K562 (cell line): Measurements from ENCODE around the gene SETDB1. TPM values are rescaled to one million over a fixed set of nuclear protein-coding genes. Genes with fewer than 3 reads are reported as not detected.
A peak's percentile ranks its signal among the peaks of the same experiment; 100 is the strongest.

Experiments
- ATAC-seq: fragments of 200-7000 bp; cut with Tn5 transposase; 3 replicates; pipeline ENCODE4 v1.9.1; 2020; ENCODE audit warnings: moderate library complexity
- BruUV-seq: library from RNA; stranded (reverse); fragments of 400-500 nt; replicated peaks from 2 replicates; lab custom pipeline; 2021; lab: Mats Ljungman, UMichigan
- CTCF ChIA-PET: fragments of 300-600 bp; formaldehyde crosslinking; extraction: SDS; loops from one replicate; lab custom pipeline; 2021; ENCODE audit warnings: low intra/inter-chr PET ratio; lab: Yijun Ruan, JAX
- POLR2A ChIA-PET: fragments of 300-600, 350-650 bp; sonication (Branson Sonifier 250); formaldehyde crosslinking; extraction: SDS; loops from one replicate; lab custom pipeline; 2021; ENCODE audit warnings: antibody characterized with exemption, inconsistent platforms; lab: Yijun Ruan, JAX
- DNase-seq, 4 experiments: peaks; one replicate each; pipeline versions ENCODE4 v3.0.0 to v3.0.0-alpha.2; 2011 to 2018; ENCODE audit warnings: low spot score in 3 of 4, mixed read lengths in 3 of 4; ENCODE audit errors: extremely low read depth in 1 of 4
- FAIRE-seq: peaks from 2 replicates; lab custom pipeline; 2011; peaks lifted over from hg19 to GRCh38; lab: Jason Lieb, UNC
- H2AFZ ChIP-seq: 2 replicates; pipeline ENCODE4 v1.6.0; 2011; ENCODE audit warnings: low read depth, low read length, control low read depth, inconsistent platforms
- H3K27ac ChIP-seq: fragments of 200-600 bp; 3 replicates; pipeline ENCODE4 v1.8.0; 2011; ENCODE audit warnings: low read depth, mild to moderate bottlenecking, control low read depth, inconsistent platforms, low read length, moderate library complexity, mixed read lengths; ENCODE audit errors: extremely low read depth
- H3K27me3 ChIP-seq, 2 experiments: fragments of 300-600 bp in 1 of 2; 2 replicates in 1 of 2; 3 replicates in 1 of 2; pipeline versions ENCODE4 v1.6.0 to v1.8.0; 2011; ENCODE audit warnings: inconsistent platforms in 2 of 2, low read length in 2 of 2, mild to moderate bottlenecking in 1 of 2, mixed read lengths in 1 of 2, moderate library complexity in 1 of 2; ENCODE audit not compliant: control insufficient read depth in 2 of 2, insufficient read depth in 2 of 2
- H3K36me3 ChIP-seq: fragments of 300-600 bp; 3 replicates; pipeline ENCODE4 v1.8.0; 2011; ENCODE audit warnings: mild to moderate bottlenecking, low read length, inconsistent platforms; ENCODE audit not compliant: control insufficient read depth, insufficient read depth
- H3K4me1 ChIP-seq, 2 experiments: fragments of 200-600 bp in 1 of 2; replicated peaks in 1 of 2; 2 replicates in 1 of 2; 3 replicates in 1 of 2; pipeline versions ENCODE4 v1.5.1 to v1.8.0; 2011; ENCODE audit warnings: inconsistent platforms in 2 of 2, low read length in 2 of 2, mild to moderate bottlenecking in 1 of 2, mixed read lengths in 1 of 2, moderate library complexity in 1 of 2; ENCODE audit not compliant: control insufficient read depth in 2 of 2, insufficient read depth in 2 of 2
- H3K4me2 ChIP-seq: 2 replicates; pipeline ENCODE4 v1.6.1; 2011; ENCODE audit warnings: low read length, control low read depth, inconsistent platforms, mixed read lengths; ENCODE audit not compliant: insufficient read depth
- H3K4me3 ChIP-seq: fragments of 200-600 bp; sonication (generic), shearing (Covaris generic); 2 replicates; pipeline ENCODE4 v1.5.1; 2016; ENCODE audit warnings: control low read depth, inconsistent platforms
- H3K79me2 ChIP-seq: fragments of 200-600 bp; 3 replicates; pipeline ENCODE4 v1.8.0; 2011; ENCODE audit warnings: low read length, inconsistent platforms; ENCODE audit not compliant: control insufficient read depth, insufficient read depth
- H3K9ac ChIP-seq, 2 experiments: 2 replicates each; pipeline versions ENCODE4 v1.6.0 to v1.6.1; 2011; ENCODE audit warnings: low read depth in 2 of 2, low read length in 2 of 2, control low read depth in 1 of 2, inconsistent platforms in 1 of 2, mild to moderate bottlenecking in 1 of 2, mixed read lengths in 1 of 2; ENCODE audit not compliant: insufficient read depth in 1 of 2
- H3K9me1 ChIP-seq: one replicate; pipeline ENCODE4 v1.6.0; 2011; ENCODE audit warnings: inconsistent platforms, mild to moderate bottlenecking, low read length, moderate library complexity; ENCODE audit not compliant: control insufficient read depth, insufficient read depth
- H3K9me3 ChIP-seq: replicated peaks from 2 replicates; pipeline ENCODE4 v1.5.1; 2011; ENCODE audit warnings: low read depth, low read length, inconsistent platforms; ENCODE audit not compliant: control insufficient read depth, insufficient read depth
- H4K20me1 ChIP-seq: replicated peaks from 2 replicates; pipeline ENCODE4 v1.6.1; 2011; ENCODE audit warnings: low read length, inconsistent platforms, mixed read lengths; ENCODE audit not compliant: control insufficient read depth, insufficient read depth
- ARID1B ChIP-seq: fragments of 450-650 bp; IDR thresholded peaks from 2 replicates; pipeline ENCODE4 v1.6.1; 2016; ENCODE audit warnings: antibody characterized with exemption, mild to moderate bottlenecking, inconsistent platforms
- C11orf30 ChIP-seq: fragments of 450-650 bp; IDR thresholded peaks from 2 replicates; pipeline ENCODE4 v1.6.1; 2016; ENCODE audit warnings: low read depth, mild to moderate bottlenecking
- CBFA2T3 ChIP-seq: fragments of 450-650 bp; IDR thresholded peaks from 2 replicates; pipeline ENCODE4 v1.6.1; 2017
- DPF2 ChIP-seq: fragments of 450-650 bp; IDR thresholded peaks from 2 replicates; pipeline ENCODE4 v1.6.1; 2016
- FOXJ3 ChIP-seq: sonication (generic); formaldehyde crosslinking; IDR thresholded peaks from 2 replicates; pipeline ENCODE4 v1.4.0; 2020; ENCODE audit warnings: mild to moderate bottlenecking, missing genetic modification reagents
- GABPB2 ChIP-seq: fragments of 250-450 bp; sonication (Bioruptor Pico); conservative IDR thresholded peaks from 2 replicates; pipeline ENCODE4 v1.5.1; 2021; ENCODE audit warnings: mild to moderate bottlenecking
- KLF6 ChIP-seq: fragments of 250-450 bp; sonication (Bioruptor Pico); IDR thresholded peaks from 2 replicates; pipeline ENCODE4 v1.4.0; 2020; ENCODE audit warnings: mild to moderate bottlenecking, moderate library complexity, borderline replicate concordance
- MAFG ChIP-seq: fragments of 450-650 bp; conservative IDR thresholded peaks from 2 replicates; pipeline ENCODE4 v1.6.1; 2016; ENCODE audit warnings: missing genetic modification characterization, missing compliant biosample characterization
- MAFK ChIP-seq: IDR thresholded peaks from 2 replicates; pipeline ENCODE4 v1.6.1; 2011; ENCODE audit warnings: low read length, improper control_type of control experiment
- NFE2 ChIP-seq: IDR thresholded peaks from 2 replicates; pipeline ENCODE4 v1.6.1; 2014; ENCODE audit warnings: antibody characterized with exemption, low read depth
- SIN3B ChIP-seq: fragments of 450-650 bp; IDR thresholded peaks from 2 replicates; pipeline ENCODE4 v1.6.1; 2017; ENCODE audit warnings: low read depth, mild to moderate bottlenecking, moderate library complexity
- ZNF316 ChIP-seq: fragments of 450-650 bp; IDR thresholded peaks from 2 replicates; pipeline ENCODE4 v1.6.1; 2016
- ZNF444 ChIP-seq: fragments of 250-450 bp; sonication (Bioruptor Pico); IDR thresholded peaks from 2 replicates; pipeline ENCODE4 v1.4.0; 2020; ENCODE audit warnings: mild to moderate bottlenecking, moderate library complexity
- WGBS: fragments of 100-300 bp; shearing (Covaris generic); methylation state at CpG from one replicate; pipeline ENCODE4 v1.1.6; 2016; ENCODE audit warnings: low coverage, mixed read lengths; ENCODE audit not compliant: insufficient coverage; ENCODE audit errors: missing lambda C conversion rate; 5-methylcytosine and 5-hydroxymethylcytosine counted together
- in situ Hi-C: fragments of 300-500 bp; cut with MboI; formaldehyde crosslinking; loops from 4 replicates; pipeline ENCODE4 v1.15.0; 2018; ENCODE audit warnings: inconsistent platforms, mixed read lengths
- intact Hi-C: fragments of 100-400 bp; cut with micrococcal nuclease; formaldehyde crosslinking; loops from 2 replicates; pipeline ENCODE4 v1.14.2; 2022
- polyA plus RNA-seq, 8 experiments: library from polyadenylated mRNA; depleted of rRNA in 4 of 8; stranded (reverse) in 5 of 8; unstranded in 3 of 8; fragments of >200 nt; fragmentation: Nextera tagmentation in 2 of 8; fragmentation: Illumina TruSeq in 1 of 8; extraction: Ambion mirVana in 2 of 8; extraction: Trizol in 1 of 8; gene quantifications; 2 replicates each; pipeline versions ENCODE4 v1.2.1 to v1.2.3, GENCODE V29; 2011 to 2014; ENCODE audit warnings: inconsistent platforms in 1 of 8, missing spikeins in 1 of 8
- total RNA-seq, 7 experiments: library from RNA; depleted of rRNA in 6 of 7; stranded (reverse); fragments of >200 nt in 6 of 7; fragmentation: Illumina TruSeq in 2 of 7; extraction: Trizol in 2 of 7; gene quantifications; 2 replicates each; pipeline versions ENCODE4 v1.2.1 to v1.2.3, GENCODE V29; 2011 to 2021; ENCODE audit warnings: low replicate concordance in 1 of 7
- TF ChIP-seq, protein P1 (sequence below): fragments of 450-650 bp; formaldehyde crosslinking; conservative IDR thresholded peaks from 2 replicates; pipeline ENCODE4 v1.4.0; 2022; ENCODE audit warnings: mild to moderate bottlenecking, missing genetic modification characterization
- TF ChIP-seq, protein P2 (sequence below): IDR thresholded peaks from 2 replicates; pipeline ENCODE4 v1.6.1; 2014; ENCODE audit warnings: antibody characterized with exemption
- TF ChIP-seq, protein P3 (sequence below): fragments of 250-450 bp; sonication (Bioruptor Pico); IDR thresholded peaks from 2 replicates; pipeline ENCODE4 v1.5.0; 2021

The SETDB1 gene
- total and polyA plus RNA-seq, 9 of the 15 experiments (the other 6 are each of a cell fraction or from before 2014, with no cell fraction given), result 21.5 to 64.4 (median 42.0) TPM

DNA sequence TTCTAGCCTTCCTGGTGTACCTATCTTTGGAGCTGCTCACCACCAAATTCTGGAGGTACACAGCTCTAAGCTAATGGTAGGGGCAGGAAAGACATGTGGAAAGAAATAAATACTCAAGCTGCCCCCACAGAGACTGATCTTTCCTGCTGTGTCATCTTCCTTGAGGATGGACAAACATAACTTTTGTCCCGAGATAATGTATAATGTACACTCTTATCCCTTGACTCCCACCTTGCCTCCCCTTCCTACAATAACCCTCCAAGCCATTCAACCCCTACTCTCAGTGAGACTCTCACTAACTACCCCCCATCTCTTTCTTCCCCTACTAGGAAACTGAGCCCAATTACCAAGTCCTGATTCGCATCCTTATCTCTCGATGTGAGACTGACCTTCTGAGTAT is 68.1 kb downstream of the SETDB1 start:
- no peak overlapping the region for H3K4me3 ChIP-seq
- H3K9me1 ChIP-seq, result no peaks in the 10 kb centered on the region
- H3K9ac ChIP-seq, result peak overlapping the region in 1 of 2 experiments; percentile 67; a peak in 1 of 4 replicates
- ATAC-seq (peak; percentile 20; the same call in 2 of the 3 replicates), FAIRE-seq (peak; percentile 15), DNase-seq (no peak)
- H3K4me2 ChIP-seq, result no peak overlapping the region
- peak overlapping the region; percentile 14; the same call in 1 of the 2 replicates for H2AFZ ChIP-seq
- peaks cover 16 to 17% of the 10 kb centered on the region in 2 experiments; a peak in 4 of 5 replicates for H3K4me1 ChIP-seq
- H4K20me1 ChIP-seq, result no peaks in the 10 kb centered on the region
- H3K36me3 ChIP-seq, result peaks cover 11% of the 10 kb centered on the region; the same call in 2 of the 3 replicates
- 13% methylated on average over 3 of the region's 3 CpGs for WGBS
- ChIA-PET CTCF (interaction anchor here (1.2 kb wide), 1 partner anchor 14 kb away, joined by 3 read pairs; no protein-coding TSS in a partner anchor), POLR2A (interaction anchor here (0.6 to 3.6 kb wide), 7 partner anchors 8 to 431 kb away, joined by 3 to 22 read pairs (median 3); partner anchors contain the start of genes ANXA9 and MINDY1)
- BruUV-seq, result no TSS peak
- no peaks in the 10 kb centered on the region for H3K27me3 ChIP-seq
- in situ Hi-C loops, result loop anchor here (10.0 kb wide), 1 partner anchor 429 kb away; no protein-coding TSS in a partner anchor
- H3K27ac ChIP-seq, result no peak overlapping the region
- no peaks in the 10 kb centered on the region for H3K9me3 ChIP-seq
- TF ChIP-seq FOXJ3 (CRISPR knock-in tag) (no peak), SIN3B (no peak), DPF2 (peak; percentile 61), C11orf30 (peak; percentile 79), MAFG (tag) (peak; percentile 70), ZNF444 (CRISPR knock-in tag) (no peak), CBFA2T3 (peak; percentile 34; the same call in 1 of the 2 replicates), ARID1B (peak; percentile 58; the same call in 1 of the 2 replicates), GABPB2 (CRISPR knock-in tag) (no peak), ZNF316 (peak; percentile 77), NFE2 (peak; percentile 69), MAFK (peak; percentile 30; the same call in 1 of the 2 replicates), KLF6 (CRISPR knock-in tag) (no peak)
- TF ChIP-seq, protein P1, sequence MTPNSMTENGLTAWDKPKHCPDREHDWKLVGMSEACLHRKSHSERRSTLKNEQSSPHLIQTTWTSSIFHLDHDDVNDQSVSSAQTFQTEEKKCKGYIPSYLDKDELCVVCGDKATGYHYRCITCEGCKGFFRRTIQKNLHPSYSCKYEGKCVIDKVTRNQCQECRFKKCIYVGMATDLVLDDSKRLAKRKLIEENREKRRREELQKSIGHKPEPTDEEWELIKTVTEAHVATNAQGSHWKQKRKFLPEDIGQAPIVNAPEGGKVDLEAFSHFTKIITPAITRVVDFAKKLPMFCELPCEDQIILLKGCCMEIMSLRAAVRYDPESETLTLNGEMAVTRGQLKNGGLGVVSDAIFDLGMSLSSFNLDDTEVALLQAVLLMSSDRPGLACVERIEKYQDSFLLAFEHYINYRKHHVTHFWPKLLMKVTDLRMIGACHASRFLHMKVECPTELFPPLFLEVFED, result peak; percentile 86; the same call in 1 of the 2 replicates
- TF ChIP-seq, protein P2, sequence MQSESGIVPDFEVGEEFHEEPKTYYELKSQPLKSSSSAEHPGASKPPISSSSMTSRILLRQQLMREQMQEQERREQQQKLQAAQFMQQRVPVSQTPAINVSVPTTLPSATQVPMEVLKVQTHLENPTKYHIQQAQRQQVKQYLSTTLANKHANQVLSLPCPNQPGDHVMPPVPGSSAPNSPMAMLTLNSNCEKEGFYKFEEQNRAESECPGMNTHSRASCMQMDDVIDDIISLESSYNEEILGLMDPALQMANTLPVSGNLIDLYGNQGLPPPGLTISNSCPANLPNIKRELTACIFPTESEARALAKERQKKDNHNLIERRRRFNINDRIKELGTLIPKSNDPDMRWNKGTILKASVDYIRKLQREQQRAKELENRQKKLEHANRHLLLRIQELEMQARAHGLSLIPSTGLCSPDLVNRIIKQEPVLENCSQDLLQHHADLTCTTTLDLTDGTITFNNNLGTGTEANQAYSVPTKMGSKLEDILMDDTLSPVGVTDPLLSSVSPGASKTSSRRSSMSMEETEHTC, result no peak
- TF ChIP-seq, protein P3, sequence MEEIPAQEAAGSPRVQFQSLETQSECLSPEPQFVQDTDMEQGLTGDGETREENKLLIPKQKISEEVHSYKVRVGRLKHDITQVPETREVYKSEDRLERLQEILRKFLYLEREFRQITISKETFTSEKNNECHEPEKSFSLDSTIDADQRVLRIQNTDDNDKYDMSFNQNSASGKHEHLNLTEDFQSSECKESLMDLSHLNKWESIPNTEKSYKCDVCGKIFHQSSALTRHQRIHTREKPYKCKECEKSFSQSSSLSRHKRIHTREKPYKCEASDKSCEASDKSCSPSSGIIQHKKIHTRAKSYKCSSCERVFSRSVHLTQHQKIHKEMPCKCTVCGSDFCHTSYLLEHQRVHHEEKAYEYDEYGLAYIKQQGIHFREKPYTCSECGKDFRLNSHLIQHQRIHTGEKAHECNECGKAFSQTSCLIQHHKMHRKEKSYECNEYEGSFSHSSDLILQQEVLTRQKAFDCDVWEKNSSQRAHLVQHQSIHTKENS, result no peak
- TF ChIP-seq, all 486 proteins: peak for 9
- intact Hi-C loops, result loop anchor here (10.0 kb wide), 1 partner anchor 159 kb away; no protein-coding TSS in a partner anchor
- H3K79me2 ChIP-seq, result no peaks in the 10 kb centered on the region
